ENCODE data around the gene PCYT1A.
"Not testable (repeated sequence)": the region's sequence is repeated elsewhere in the genome, so short reads cannot be mapped to it uniquely, and the experiment has no call there.

PCYT1A gene

DNA sequence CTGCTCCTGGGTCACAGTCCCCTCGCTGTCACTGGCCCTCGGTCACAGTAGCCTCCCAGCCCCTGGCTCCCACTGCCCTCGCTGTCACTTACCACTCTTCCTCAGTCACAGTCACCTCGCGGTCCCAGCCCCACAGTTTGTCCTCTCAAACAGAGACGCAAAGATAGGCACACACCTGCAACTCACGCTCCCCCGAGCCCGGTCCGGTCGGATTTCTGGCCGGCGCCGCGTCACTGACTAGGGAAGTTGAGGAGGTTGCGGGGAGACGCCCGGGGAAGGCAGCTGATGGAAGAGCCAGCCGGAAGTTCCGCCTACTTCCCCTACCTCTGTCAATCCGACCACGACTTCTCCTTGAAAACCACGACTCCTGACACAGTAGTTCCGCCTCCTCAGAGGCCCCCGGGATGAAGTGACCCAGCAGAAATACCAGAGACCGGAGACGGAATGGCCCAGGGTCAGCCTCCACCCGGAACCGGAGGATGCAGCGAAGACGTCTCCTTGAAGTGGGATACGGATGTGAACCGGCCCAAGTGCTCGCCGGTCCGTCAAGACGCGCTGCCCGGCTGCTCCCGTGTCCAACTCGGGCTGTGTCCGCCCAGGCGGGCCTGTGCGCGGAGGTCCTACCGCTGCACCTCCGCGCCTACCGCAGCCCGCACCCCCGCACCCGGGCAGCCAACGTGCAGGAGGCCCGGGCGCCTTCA lies at the start of gene PCYT1A:
Gene PCYT1A, minus strand, starts transcription at position 287 of the 701 bp plus-strand sequence. CDS start 17,195 bp downstream, outside the sequence.
- Mint-ChIP-seq H3K27ac (peak within 1 kb of the TSS; percentile 97), H3K4me3 (peak within 1 kb of the TSS; percentile 99), H3K27me3 (no peaks in the 10 kb centered on the region), H3K36me3 (ENCODE audit: low read depth) (peaks cover 3% of the 10 kb centered on the region), H3K4me1 (peaks cover 44% of the 10 kb centered on the region), H3K9me3 (no peaks in the 10 kb centered on the region)
- DNase-seq (peak; percentile 81), ATAC-seq (peak; percentile 93)

DNA sequence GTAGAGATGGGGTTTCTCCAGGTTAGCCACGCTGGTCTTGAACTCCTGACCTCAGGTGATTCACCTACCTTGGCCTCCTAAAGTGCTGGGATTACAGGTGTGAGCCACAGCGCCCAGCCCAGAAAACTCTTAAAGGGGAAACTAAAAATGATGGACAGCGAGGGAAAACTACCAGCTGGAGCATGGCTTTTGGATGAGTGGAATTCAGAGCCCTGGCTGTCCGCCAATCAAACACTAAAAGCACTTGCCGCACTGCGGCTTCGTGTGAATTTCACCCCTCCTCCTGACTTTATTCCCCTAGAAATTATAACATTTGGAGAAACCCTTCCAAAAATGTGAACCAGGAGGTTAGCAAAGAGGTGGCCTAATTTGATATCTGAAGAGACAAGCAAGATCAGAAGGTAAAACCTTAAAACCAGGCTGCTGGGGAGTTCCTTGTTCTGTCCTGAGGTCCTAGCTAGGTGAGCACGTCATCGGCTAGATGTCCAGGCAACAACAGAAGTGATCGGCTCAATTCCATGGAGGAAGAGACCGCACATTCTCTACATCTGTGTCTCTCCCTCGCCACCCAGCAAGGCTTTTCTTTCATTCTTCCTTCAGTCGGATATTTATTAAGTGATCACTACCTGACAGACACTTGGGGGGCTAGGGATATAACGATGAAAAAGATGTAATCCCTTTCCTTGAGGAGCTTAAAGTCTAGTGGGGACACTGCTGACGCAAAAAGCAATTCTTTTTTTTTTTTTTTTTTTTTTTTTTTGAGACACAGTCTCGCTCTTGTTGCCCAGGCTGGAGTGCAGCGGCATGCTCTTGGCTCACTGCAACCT lies 49.0 kb upstream of the PCYT1A start:
- Mint-ChIP-seq H3K9me3 (no peaks in the 10 kb centered on the region), H3K27me3 (peaks cover 3% of the 10 kb centered on the region), H3K4me1 (peaks cover 3% of the 10 kb centered on the region), H3K4me3 (no peak overlapping the region), H3K27ac (no peak overlapping the region), H3K36me3 (ENCODE audit: low read depth) (no peaks in the 10 kb centered on the region)
- no peak for ATAC-seq
- DNase-seq: no peak

DNA sequence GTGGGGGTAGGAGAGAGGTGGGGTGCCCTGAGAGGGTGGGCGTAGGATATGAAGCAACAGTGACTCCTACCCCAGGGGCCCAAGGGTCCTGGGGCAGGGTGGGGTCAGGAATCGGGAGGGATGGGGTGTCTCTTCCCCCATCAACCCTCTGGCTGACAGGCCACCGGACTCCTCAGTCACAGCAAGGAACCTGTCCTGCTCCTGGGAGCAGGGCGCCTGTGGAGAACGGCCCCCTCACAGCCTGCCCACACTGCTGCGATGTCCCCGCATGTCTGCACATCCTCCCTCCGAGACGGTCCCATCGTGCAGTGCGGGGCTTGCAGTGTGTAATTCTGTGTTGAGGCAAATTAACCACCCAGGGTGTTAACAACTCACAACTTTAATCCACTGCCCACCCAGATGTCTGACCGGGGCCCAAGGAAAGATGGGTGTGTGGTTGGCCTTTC lies 48.0 kb upstream of the PCYT1A start:
- no peak for ATAC-seq

DNA sequence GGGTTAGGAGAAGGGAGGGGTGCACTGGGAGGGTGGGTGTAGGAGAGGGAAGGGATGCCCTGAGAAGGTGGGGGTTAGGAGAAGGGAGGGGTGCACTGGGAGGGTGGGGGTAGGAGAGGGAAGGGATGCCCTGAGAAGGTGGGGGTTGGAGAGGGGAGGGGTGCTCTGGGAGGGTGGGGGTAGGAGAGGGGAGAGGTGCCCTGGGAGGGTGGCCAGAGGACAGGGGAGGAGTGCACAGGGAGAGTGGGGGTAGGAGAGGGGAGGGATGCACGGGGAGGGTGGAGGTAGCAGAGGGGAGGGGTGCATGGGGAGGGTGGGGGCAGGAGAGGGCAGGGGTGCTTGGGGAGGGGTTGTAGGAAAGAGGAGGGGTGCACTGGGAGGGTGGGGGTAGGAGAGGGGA lies 47.5 kb upstream of the PCYT1A start:
- H3K9me3 Mint-ChIP-seq: no peaks in the 10 kb centered on the region
- no peak overlapping the region for H3K27ac Mint-ChIP-seq
- ATAC-seq (no peak), DNase-seq (no peak)
- no peak overlapping the region for H3K4me3 Mint-ChIP-seq
- no peaks in the 10 kb centered on the region for H3K36me3 Mint-ChIP-seq (ENCODE audit: low read depth)
- H3K27me3 Mint-ChIP-seq: peaks cover 6% of the 10 kb centered on the region
- H3K4me1 Mint-ChIP-seq: no peaks in the 10 kb centered on the region

More for the DNA sequence above, 48.0 kb upstream of the PCYT1A start:
- H3K27me3 Mint-ChIP-seq: peaks cover 3% of the 10 kb centered on the region
- H3K27ac Mint-ChIP-seq: no peak overlapping the region
- H3K36me3 Mint-ChIP-seq (ENCODE audit: low read depth): no peaks in the 10 kb centered on the region
- no peaks in the 10 kb centered on the region for H3K9me3 Mint-ChIP-seq
- no peak overlapping the region for H3K4me3 Mint-ChIP-seq
- peaks cover 3% of the 10 kb centered on the region for H3K4me1 Mint-ChIP-seq
- no peak for DNase-seq

DNA sequence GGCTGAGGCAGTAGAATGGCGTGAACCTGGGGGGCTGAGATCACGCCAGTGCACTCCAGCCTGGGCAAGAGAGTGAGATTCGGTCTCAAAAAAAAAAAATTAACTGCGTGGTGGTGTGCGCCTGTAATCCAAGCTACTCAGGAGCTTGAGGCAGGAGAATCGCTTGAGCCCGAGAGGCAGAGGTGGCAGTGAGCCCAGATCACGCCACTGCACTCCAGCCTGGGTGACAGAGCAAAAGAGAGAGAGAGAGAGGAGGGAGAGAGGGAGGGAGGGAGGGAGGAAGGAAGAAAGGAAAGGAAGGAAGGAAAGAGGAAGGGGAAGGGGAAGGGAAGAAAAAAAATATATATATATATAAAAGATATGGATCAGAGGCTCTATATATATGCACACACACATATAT lies 44.6 kb upstream of the PCYT1A start:
- DNase-seq: no peak
- ATAC-seq: no peak
- H3K4me3 Mint-ChIP-seq: no peak overlapping the region
- H3K4me1 Mint-ChIP-seq: no peaks in the 10 kb centered on the region
- H3K9me3 Mint-ChIP-seq: no peaks in the 10 kb centered on the region
- peaks cover 5% of the 10 kb centered on the region for H3K27me3 Mint-ChIP-seq
- H3K27ac Mint-ChIP-seq: no peak overlapping the region
- no peaks in the 10 kb centered on the region for H3K36me3 Mint-ChIP-seq (ENCODE audit: low read depth)

DNA sequence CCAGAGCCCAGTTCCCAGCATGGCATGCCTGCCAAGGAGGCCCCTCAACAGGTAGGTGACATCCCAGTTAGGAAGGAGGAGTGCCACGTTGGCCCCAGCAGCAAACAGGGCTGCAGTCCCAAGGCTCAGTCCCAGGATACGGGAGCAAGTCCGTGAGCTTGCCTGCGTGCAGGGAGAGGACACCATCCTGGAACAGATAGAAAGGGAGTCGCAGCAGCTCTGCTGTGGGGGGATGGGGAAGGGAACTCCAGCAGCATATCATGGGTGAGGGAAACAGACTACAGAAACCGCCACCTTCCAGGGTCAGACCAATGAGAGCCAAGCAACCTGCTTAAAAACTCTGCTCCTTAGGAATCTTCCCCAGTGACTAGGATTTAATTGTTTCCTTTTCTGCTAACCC lies 39.9 kb upstream of the PCYT1A start:
- H3K4me1 Mint-ChIP-seq: no peaks in the 10 kb centered on the region
- ATAC-seq (no peak), DNase-seq (no peak)
- H3K36me3 Mint-ChIP-seq (ENCODE audit: low read depth): no peaks in the 10 kb centered on the region
- H3K4me3 Mint-ChIP-seq: no peak overlapping the region
- H3K9me3 Mint-ChIP-seq: no peaks in the 10 kb centered on the region
- H3K27me3 Mint-ChIP-seq: peaks cover 3% of the 10 kb centered on the region
- H3K27ac Mint-ChIP-seq: no peak overlapping the region

DNA sequence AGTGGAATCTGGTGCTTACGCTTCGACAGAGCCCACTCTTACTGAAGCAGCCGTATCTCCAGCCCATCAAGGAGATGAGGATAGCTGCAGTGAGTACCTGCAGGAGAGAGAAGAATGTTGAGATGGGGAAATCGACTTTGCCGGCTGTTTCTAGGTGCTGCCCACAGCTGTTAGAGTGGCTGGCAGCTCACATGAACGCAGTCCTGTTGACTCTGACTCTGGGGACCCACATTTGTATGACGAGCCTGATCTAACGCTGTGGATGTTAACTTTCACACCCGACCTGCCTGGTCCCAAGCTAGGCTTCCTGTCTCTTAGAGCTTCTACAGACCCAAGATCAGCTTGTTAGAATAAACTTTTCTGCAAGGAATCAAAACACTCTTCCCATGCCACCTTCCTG lies 39.4 kb upstream of the PCYT1A start:
- Mint-ChIP-seq H3K9me3 (no peaks in the 10 kb centered on the region), H3K27me3 (peaks cover 3% of the 10 kb centered on the region), H3K27ac (no peak overlapping the region), H3K36me3 (ENCODE audit: low read depth) (no peaks in the 10 kb centered on the region), H3K4me1 (peaks cover under 1% of the 10 kb centered on the region), H3K4me3 (no peak overlapping the region)
- DNase-seq (no peak), ATAC-seq (no peak)

DNA sequence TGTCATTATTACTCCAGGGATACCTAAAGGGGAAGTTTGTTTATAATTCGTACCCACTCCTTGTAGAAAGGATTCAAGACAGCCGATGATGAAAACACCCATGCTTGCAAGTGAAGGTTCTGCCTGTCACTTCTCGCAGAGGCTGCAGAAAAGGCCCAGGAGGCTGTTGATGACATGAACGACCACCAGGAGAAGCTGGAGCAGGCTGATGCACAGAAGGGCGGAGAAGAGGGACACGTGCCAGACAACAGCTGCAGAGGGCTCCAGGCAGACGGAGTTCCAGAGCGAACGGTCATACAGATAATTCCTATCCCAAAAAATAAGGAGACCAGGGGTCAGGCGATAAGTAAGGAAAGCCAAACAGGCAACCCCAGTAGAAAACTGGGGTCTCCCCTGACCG lies 36.2 kb upstream of the PCYT1A start:
- Mint-ChIP-seq H3K36me3 (ENCODE audit: low read depth) (no peaks in the 10 kb centered on the region), H3K9me3 (no peaks in the 10 kb centered on the region), H3K4me1 (peaks cover 7% of the 10 kb centered on the region), H3K4me3 (no peak overlapping the region), H3K27ac (no peak overlapping the region), H3K27me3 (no peaks in the 10 kb centered on the region)
- DNase-seq (no peak), ATAC-seq (no peak)

DNA sequence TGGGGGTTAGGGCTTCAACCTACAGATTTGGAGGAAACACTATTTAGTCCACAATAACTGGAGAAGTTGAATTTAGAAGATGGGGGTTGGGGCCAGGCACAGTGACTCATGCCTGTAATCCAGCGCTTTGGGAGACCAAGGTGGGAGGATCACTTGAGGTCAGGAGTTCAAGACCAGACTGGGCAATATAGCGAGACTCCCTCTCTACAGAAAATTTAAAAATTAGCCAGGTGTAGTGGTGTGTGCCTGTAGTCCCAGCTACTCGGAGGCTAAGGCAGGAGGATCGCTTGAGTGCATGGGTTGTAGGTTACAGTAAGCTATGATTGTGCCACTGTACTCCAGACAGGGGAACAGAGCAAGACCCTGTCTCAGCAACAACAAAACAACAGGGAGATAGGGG lies 35.5 kb upstream of the PCYT1A start:
- ATAC-seq (no peak), DNase-seq (no peak)
- Mint-ChIP-seq H3K9me3 (no peaks in the 10 kb centered on the region), H3K36me3 (ENCODE audit: low read depth) (no peaks in the 10 kb centered on the region), H3K27me3 (no peaks in the 10 kb centered on the region), H3K4me3 (no peak overlapping the region), H3K4me1 (peaks cover 7% of the 10 kb centered on the region), H3K27ac (no peak overlapping the region)

DNA sequence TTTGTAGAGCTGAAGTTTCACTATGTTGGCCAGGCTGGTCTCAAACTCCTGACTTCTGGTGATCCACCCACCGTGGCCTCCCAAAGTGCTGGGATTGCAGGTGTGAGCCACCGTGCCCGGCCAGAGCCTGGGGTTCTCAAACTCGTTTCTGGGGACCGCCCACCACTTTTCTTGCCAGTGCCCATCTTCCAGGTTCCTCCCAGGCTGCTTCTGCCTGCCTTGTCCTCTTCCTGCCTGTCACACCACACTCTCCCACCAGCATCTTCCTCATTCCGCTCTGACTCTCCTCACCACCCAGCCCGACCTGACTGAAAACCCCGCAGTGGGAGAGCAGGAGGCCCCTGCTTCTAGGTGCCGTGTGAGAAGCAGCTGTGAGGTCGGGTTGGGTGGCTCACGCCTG lies 33.6 kb upstream of the PCYT1A start:
- H3K4me3 Mint-ChIP-seq: no peak overlapping the region

DNA sequence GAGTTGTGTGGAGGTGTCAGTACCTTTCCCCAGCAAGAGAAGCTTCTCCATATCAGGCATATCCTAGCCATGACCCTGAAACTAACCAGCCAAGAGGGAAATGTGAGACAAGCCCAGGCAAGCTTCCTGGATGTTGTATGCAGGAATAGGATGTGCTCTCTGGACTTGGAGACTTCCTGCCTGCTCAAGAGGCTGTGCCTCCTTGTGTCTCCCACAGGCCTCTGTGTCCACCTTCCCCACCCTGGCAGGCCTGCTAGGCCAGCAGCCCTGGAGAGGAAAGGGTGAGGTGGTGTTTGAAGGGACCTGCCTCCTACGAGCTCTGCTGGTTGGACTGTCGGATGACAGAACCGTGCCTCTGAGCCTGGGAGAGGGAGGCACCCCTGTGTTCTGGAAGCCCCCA lies 32.6 kb upstream of the PCYT1A start:
- Mint-ChIP-seq H3K4me3 (no peak overlapping the region), H3K9me3 (no peaks in the 10 kb centered on the region), H3K27me3 (no peaks in the 10 kb centered on the region), H3K27ac (no peak overlapping the region), H3K4me1 (peaks cover 13% of the 10 kb centered on the region), H3K36me3 (ENCODE audit: low read depth) (no peaks in the 10 kb centered on the region)
- no peak for ATAC-seq
- DNase-seq: no peak

More for the DNA sequence above, 33.6 kb upstream of the PCYT1A start:
- H3K27ac Mint-ChIP-seq: no peak overlapping the region
- H3K4me1 Mint-ChIP-seq: peaks cover 13% of the 10 kb centered on the region
- DNase-seq: no peak
- no peaks in the 10 kb centered on the region for H3K36me3 Mint-ChIP-seq (ENCODE audit: low read depth)
- ATAC-seq: no peak
- no peaks in the 10 kb centered on the region for H3K27me3 Mint-ChIP-seq
- no peaks in the 10 kb centered on the region for H3K9me3 Mint-ChIP-seq

DNA sequence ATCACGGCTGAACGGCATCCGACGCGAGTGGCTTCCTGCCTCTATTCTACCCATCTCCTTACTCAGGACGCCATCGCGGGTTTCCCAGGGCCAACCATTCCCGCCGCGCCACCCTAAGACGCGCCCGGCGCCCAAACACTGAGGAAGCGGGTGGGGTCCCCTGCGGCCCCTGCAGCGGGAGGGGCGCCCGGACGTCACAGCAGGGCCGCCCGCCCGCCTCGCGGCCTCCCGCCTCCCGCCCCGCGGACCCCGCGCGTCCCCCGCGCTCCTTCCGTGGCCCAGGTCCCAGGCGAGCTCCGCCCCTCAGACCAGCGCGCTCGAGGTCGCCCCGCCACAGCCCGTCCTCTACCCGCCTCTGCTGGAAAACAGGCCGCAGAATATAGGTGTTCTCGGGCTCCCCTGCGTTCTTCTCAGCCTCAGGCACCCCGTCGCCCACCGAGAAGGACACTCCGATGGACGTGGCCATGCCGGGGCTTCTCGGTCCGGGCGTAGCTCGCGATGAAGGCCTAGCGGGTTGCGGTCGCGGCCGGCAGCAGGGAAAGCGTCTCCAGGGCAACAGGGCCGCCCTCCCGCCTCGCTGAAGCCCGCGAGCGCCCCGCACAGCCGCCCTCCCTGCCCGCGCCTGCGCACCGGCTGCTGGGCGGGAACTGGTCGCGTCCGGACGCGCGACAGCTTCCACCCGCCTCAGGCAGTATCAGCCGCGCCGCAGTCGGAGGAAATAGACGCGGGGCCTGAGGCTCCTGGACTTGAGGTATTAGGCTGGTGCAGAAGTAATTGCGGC lies 30.4 kb upstream of the PCYT1A start, which contains the start of gene DYNLT2B:
Gene DYNLT2B, minus strand, starts transcription at position 554 of the 781 bp plus-strand sequence. Its CDS starts 88 bp downstream, at position 466.
- peak within 1 kb of the TSS; percentile 89 for H3K4me3 Mint-ChIP-seq
- H3K9me3 Mint-ChIP-seq: no peaks in the 10 kb centered on the region
- no peaks in the 10 kb centered on the region for H3K36me3 Mint-ChIP-seq (ENCODE audit: low read depth)
- ATAC-seq (peak; percentile 90), DNase-seq (peak; percentile 89)
- no peaks in the 10 kb centered on the region for H3K27me3 Mint-ChIP-seq
- peak within 1 kb of the TSS; percentile 92 for H3K27ac Mint-ChIP-seq
- peaks cover 13% of the 10 kb centered on the region for H3K4me1 Mint-ChIP-seq

DNA sequence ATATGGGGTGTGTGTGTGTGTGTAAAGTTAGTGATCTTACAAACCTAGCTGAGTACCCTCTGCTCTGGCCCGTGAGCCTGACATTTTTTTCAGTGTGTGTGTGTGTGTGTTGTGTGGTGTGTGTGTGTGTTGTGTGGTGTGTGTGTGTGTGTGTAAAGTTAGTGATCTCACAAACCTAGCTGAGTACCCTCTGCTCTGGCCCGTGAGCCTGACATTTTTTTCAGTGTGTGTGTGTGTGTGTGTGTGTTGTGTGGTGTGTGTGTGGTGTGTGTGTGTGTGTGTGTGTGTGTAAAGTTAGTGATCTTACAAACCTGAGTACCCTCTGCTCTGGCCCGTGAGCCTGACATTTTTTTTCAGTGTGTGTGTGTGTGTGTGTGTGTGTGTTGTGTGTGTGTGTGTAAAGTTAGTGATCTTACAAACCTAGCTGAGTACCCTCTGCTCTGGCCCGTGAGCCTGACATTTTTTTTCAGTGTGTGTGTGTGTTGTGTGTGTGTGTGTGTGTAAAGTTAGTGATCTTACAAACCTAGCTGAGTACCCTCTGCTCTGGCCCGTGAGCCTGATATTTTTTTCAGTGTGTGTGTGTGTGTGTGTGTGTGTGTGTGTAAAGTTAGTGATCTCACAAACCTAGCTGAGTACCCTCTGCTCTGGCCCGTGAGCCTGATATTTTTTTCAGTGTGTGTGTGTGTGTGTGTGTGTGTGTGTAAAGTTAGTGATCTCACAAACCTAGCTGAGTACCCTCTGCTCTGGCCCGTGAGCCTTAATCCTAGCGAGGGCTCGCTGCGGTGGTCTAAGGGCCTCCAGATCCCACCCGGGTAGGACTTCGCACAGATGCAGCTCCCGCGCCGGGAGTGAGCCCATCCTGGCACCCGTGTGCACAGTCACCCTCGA lies 29.5 kb upstream of the PCYT1A start:
- not testable (repeated sequence) for H3K36me3 Mint-ChIP-seq (ENCODE audit: low read depth); H3K9me3 Mint-ChIP-seq; DNase-seq; ATAC-seq; H3K27me3 Mint-ChIP-seq
- peak overlapping the region; percentile 89 for H3K4me3 Mint-ChIP-seq
- H3K27ac Mint-ChIP-seq: peak overlapping the region; percentile 92
- H3K4me1 Mint-ChIP-seq: peaks cover 13% of the 10 kb centered on the region

DNA sequence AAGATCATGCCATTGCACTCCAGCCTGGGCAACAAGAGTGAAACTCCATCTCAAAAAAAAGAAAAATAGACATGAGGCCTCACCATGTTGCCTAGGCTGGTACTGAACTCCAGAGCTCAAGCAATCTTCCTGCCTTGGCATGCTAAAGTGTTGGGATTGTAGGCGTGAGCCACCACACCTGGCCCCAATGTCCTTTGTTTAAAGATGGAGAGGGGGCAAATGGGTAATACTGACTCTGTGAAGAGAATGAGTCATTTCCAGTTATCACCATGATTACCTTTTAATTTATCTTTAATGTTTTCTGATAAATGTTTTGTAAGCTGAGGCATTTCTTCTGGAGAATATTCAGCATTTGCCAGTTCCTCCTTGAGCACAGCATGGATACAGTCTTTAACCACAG lies 28.3 kb upstream of the PCYT1A start:
- Mint-ChIP-seq H3K4me3 (no peak overlapping the region), H3K9me3 (no peaks in the 10 kb centered on the region), H3K27me3 (no peaks in the 10 kb centered on the region), H3K36me3 (ENCODE audit: low read depth) (no peaks in the 10 kb centered on the region), H3K27ac (no peak overlapping the region), H3K4me1 (peaks cover 11% of the 10 kb centered on the region)
- no peak for ATAC-seq
- no peak for DNase-seq

Data from activated naive CD8-positive, alpha-beta T cell treated with anti-CD3 and anti-CD28 coated beads, Interleukin-2, amount 50 U/mL, for 24 hours (primary cell).